Measurements from ENCODE around the gene KCNV2.

GRCh38 chr9:2740616-2741015 is 23.3 kb downstream of the KCNV2 start:
- TF ChIP-seq, protein P1, sequence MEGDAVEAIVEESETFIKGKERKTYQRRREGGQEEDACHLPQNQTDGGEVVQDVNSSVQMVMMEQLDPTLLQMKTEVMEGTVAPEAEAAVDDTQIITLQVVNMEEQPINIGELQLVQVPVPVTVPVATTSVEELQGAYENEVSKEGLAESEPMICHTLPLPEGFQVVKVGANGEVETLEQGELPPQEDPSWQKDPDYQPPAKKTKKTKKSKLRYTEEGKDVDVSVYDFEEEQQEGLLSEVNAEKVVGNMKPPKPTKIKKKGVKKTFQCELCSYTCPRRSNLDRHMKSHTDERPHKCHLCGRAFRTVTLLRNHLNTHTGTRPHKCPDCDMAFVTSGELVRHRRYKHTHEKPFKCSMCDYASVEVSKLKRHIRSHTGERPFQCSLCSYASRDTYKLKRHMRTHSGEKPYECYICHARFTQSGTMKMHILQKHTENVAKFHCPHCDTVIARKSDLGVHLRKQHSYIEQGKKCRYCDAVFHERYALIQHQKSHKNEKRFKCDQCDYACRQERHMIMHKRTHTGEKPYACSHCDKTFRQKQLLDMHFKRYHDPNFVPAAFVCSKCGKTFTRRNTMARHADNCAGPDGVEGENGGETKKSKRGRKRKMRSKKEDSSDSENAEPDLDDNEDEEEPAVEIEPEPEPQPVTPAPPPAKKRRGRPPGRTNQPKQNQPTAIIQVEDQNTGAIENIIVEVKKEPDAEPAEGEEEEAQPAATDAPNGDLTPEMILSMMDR (IDR thresholded peaks at IDR 0.05): no peak
- TF ChIP-seq POLR2A (IDR thresholded peaks at IDR 0.05): no peak
- TF ChIP-seq POLR2AphosphoS5 (IDR thresholded peaks at IDR 0.05): no peak
- no peak for TF ChIP-seq EP300 (IDR thresholded peaks at IDR 0.05)

Data from gastroesophageal sphincter (tissue), 3 donors.